ENCODE data around the gene MBOAT7. TPM values are rescaled to one million over a fixed set of nuclear protein-coding genes. Genes with fewer than 3 reads are reported as not detected.

MBOAT7 gene
- total RNA-seq, 1 experiment from 2014 or later = 109 TPM

- Mint-ChIP-seq H3K4me3 (no peak overlapping the region), H3K9me3 (no peaks in the 10 kb centered on the region), H3K4me1 (peaks cover 59% of the 10 kb centered on the region), H3K27me3 (ENCODE audit: low read depth) (no peaks in the 10 kb centered on the region), H3K27ac (peak overlapping the region; percentile 27; the same call in 1 of the 2 replicates), H3K36me3 (peaks cover 69% of the 10 kb centered on the region)
- TF ChIP-seq SMAD3 (CRISPR knock-in tag; IDR thresholded peaks at IDR 0.05; ENCODE audit: borderline replicate concordance) (no peak), JUN (CRISPR knock-in tag; IDR thresholded peaks at IDR 0.05) (no peak), MXD4 (CRISPR knock-in tag; IDR thresholded peaks at IDR 0.05; ENCODE audit: borderline replicate concordance) (no peak), ZNF423 (CRISPR knock-in tag; IDR thresholded peaks at IDR 0.05) (no peak), IRF1 (CRISPR knock-in tag; IDR thresholded peaks at IDR 0.05) (no peak), RORB (CRISPR knock-in tag; IDR thresholded peaks at IDR 0.05) (no peak)
- TF ChIP-seq, protein P1, sequence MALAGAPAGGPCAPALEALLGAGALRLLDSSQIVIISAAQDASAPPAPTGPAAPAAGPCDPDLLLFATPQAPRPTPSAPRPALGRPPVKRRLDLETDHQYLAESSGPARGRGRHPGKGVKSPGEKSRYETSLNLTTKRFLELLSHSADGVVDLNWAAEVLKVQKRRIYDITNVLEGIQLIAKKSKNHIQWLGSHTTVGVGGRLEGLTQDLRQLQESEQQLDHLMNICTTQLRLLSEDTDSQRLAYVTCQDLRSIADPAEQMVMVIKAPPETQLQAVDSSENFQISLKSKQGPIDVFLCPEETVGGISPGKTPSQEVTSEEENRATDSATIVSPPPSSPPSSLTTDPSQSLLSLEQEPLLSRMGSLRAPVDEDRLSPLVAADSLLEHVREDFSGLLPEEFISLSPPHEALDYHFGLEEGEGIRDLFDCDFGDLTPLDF (CRISPR knock-in tag; IDR thresholded peaks at IDR 0.05) = no peak
- CTCF ChIA-PET = interaction anchor here (1.1 kb wide), 1 partner anchor 59 kb away, joined by 5 read pairs; no protein-coding TSS in a partner anchor
- DNase-seq (ENCODE audit: low spot score) = no peak
- no peak for ATAC-seq
- POLR2A ChIA-PET = interaction anchor here (0.7 to 2.3 kb wide), 3 partner anchors 17 to 70 kb away, joined by 3 to 9 read pairs (median 3); partner anchors contain the start of genes MBOAT7 and TSEN34
These were observed 17.4 kb upstream of the MBOAT7 start for GRCh38 chr19:54206831-54207177.

GRCh38 chr19:54206030-54206830 lies 16.9 kb upstream of the MBOAT7 start:
- Mint-ChIP-seq H3K36me3 (peaks cover 73% of the 10 kb centered on the region), H3K9me3 (no peaks in the 10 kb centered on the region), H3K4me1 (peaks cover 64% of the 10 kb centered on the region), H3K27me3 (ENCODE audit: low read depth) (no peaks in the 10 kb centered on the region), H3K27ac (no peak overlapping the region; the same call in 1 of the 2 replicates), H3K4me3 (no peak overlapping the region)
- DNase-seq (ENCODE audit: low spot score) (no peak), ATAC-seq (no peak)
- POLR2A ChIA-PET = interaction anchor here (0.7 to 2.3 kb wide), 3 partner anchors 16 to 69 kb away, joined by 3 to 9 read pairs (median 3); partner anchors contain the start of genes MBOAT7 and TSEN34
- CTCF ChIA-PET = interaction anchor here (0.5 to 1.1 kb wide), 3 partner anchors 60 to 392 kb away, joined by 3 to 5 read pairs (median 4); no protein-coding TSS in a partner anchor
- TF ChIP-seq, protein P2, sequence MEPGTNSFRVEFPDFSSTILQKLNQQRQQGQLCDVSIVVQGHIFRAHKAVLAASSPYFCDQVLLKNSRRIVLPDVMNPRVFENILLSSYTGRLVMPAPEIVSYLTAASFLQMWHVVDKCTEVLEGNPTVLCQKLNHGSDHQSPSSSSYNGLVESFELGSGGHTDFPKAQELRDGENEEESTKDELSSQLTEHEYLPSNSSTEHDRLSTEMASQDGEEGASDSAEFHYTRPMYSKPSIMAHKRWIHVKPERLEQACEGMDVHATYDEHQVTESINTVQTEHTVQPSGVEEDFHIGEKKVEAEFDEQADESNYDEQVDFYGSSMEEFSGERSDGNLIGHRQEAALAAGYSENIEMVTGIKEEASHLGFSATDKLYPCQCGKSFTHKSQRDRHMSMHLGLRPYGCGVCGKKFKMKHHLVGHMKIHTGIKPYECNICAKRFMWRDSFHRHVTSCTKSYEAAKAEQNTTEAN (CRISPR knock-in tag; IDR thresholded peaks at IDR 0.05) = no peak
- TF ChIP-seq PREB (CRISPR knock-in tag; IDR thresholded peaks at IDR 0.05; ENCODE audit: borderline replicate concordance) (no peak), TCF7 (CRISPR knock-in tag; IDR thresholded peaks at IDR 0.05; ENCODE audit: low read depth) (no peak), GTF2I (CRISPR knock-in tag; conservative IDR thresholded peaks at IDR 0.05) (no peak), JUN (CRISPR knock-in tag; IDR thresholded peaks at IDR 0.05) (no peak), FOXP4 (CRISPR knock-in tag; IDR thresholded peaks at IDR 0.05) (no peak)
- TF ChIP-seq, protein P3, sequence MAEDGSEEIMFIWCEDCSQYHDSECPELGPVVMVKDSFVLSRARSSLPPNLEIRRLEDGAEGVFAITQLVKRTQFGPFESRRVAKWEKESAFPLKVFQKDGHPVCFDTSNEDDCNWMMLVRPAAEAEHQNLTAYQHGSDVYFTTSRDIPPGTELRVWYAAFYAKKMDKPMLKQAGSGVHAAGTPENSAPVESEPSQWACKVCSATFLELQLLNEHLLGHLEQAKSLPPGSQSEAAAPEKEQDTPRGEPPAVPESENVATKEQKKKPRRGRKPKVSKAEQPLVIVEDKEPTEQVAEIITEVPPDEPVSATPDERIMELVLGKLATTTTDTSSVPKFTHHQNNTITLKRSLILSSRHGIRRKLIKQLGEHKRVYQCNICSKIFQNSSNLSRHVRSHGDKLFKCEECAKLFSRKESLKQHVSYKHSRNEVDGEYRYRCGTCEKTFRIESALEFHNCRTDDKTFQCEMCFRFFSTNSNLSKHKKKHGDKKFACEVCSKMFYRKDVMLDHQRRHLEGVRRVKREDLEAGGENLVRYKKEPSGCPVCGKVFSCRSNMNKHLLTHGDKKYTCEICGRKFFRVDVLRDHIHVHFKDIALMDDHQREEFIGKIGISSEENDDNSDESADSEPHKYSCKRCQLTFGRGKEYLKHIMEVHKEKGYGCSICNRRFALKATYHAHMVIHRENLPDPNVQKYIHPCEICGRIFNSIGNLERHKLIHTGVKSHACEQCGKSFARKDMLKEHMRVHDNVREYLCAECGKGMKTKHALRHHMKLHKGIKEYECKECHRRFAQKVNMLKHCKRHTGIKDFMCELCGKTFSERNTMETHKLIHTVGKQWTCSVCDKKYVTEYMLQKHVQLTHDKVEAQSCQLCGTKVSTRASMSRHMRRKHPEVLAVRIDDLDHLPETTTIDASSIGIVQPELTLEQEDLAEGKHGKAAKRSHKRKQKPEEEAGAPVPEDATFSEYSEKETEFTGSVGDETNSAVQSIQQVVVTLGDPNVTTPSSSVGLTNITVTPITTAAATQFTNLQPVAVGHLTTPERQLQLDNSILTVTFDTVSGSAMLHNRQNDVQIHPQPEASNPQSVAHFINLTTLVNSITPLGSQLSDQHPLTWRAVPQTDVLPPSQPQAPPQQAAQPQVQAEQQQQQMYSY (CRISPR knock-in tag; IDR thresholded peaks at IDR 0.05) = no peak
- TF ChIP-seq, protein P4, sequence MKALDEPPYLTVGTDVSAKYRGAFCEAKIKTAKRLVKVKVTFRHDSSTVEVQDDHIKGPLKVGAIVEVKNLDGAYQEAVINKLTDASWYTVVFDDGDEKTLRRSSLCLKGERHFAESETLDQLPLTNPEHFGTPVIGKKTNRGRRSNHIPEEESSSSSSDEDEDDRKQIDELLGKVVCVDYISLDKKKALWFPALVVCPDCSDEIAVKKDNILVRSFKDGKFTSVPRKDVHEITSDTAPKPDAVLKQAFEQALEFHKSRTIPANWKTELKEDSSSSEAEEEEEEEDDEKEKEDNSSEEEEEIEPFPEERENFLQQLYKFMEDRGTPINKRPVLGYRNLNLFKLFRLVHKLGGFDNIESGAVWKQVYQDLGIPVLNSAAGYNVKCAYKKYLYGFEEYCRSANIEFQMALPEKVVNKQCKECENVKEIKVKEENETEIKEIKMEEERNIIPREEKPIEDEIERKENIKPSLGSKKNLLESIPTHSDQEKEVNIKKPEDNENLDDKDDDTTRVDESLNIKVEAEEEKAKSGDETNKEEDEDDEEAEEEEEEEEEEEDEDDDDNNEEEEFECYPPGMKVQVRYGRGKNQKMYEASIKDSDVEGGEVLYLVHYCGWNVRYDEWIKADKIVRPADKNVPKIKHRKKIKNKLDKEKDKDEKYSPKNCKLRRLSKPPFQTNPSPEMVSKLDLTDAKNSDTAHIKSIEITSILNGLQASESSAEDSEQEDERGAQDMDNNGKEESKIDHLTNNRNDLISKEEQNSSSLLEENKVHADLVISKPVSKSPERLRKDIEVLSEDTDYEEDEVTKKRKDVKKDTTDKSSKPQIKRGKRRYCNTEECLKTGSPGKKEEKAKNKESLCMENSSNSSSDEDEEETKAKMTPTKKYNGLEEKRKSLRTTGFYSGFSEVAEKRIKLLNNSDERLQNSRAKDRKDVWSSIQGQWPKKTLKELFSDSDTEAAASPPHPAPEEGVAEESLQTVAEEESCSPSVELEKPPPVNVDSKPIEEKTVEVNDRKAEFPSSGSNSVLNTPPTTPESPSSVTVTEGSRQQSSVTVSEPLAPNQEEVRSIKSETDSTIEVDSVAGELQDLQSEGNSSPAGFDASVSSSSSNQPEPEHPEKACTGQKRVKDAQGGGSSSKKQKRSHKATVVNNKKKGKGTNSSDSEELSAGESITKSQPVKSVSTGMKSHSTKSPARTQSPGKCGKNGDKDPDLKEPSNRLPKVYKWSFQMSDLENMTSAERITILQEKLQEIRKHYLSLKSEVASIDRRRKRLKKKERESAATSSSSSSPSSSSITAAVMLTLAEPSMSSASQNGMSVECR (CRISPR knock-in tag; IDR thresholded peaks at IDR 0.05; ENCODE audit: borderline replicate concordance) = no peak
- TF ChIP-seq, protein P5, sequence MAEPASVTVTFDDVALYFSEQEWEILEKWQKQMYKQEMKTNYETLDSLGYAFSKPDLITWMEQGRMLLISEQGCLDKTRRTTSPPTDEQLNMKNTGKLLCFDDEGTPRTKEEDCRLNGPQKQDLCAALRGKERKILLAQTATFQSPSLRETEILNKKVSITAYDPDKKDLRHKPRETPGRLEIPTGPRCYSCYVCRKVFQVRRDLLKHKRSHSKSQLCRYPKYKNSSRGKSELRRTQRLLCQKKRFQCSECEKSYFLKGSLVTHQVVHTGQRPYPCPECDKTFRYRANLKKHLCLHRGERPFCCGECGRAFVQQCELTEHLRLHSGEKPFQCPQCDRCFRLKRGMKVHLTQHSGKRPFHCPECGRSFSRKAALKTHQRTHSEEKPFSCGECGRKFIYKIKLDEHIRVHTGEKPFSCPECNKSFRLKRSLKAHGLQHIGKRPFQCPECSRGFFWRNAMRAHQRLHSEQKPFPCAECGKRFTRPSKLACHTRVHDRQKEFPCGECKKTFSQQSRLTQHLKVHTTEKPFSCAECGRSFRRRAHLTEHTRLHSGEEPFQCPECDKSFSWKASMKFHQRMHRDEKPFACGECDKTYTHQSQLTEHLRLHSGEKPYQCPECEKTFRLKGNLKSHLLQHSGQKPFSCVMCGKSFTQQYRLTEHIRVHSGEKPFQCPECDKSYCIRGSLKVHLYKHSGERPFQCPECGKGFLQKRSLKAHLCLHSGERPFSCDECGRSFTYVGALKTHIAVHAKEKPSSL (CRISPR knock-in tag; conservative IDR thresholded peaks at IDR 0.05) = no peak

Data from WTC11 (cell line).